Cortex of kidney (tissue), 1 donor: ENCODE data around the gene CFAP65.

Source experiments
- DNase-seq: peaks from one replicate; lab custom pipeline; 2025; lab: John Stamatoyannopoulos, UW

CFAP65 gene

DNA sequence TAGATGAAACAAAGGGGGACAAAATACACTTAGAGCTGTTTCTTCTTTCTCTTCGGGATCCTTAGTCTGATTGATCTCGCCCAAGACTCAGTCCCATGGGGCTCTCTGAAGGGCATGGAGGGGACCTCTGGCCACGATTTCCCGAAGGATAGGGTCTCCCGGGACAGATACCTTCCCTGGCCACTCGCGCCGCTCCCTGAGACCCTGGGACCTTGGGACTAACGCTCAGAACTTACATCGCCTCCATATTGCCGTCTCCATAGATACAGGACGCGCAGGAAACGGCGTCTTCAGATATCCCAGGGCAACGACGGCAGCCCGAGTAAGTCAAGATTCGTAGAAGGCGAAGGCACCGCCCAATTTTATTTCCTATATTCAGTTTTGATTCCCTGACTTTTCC lies at the start of gene CFAP65:
CFAP65 (minus strand) TSS at position 265 of the 400 bp plus-strand sequence. CDS start 2,468 bp downstream, outside the sequence.
- DNase-seq, result no peak

- no peak for DNase-seq
These were observed 49.4 kb upstream of the CFAP65 start for GRCh38 chr2:219090436-219091299.

DNA sequence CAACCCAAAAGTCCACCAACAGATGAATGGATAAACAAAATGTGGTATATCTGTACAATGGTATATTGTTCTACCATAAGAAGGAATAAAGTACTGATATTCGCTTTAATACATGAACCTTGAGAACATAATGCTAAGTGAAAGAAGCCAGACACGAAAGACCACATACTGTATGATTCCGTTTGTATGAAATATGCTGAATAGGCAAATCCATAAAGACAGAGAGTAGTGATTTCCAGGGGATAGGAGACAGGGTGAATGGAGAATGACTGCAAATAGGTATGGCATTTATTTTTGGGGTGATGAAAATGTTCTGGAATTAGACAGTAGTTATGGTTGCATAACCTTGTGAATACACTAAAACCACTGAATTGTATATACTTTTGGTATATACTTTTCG lies 48.0 kb upstream of the CFAP65 start:
- no peak for DNase-seq

DNA sequence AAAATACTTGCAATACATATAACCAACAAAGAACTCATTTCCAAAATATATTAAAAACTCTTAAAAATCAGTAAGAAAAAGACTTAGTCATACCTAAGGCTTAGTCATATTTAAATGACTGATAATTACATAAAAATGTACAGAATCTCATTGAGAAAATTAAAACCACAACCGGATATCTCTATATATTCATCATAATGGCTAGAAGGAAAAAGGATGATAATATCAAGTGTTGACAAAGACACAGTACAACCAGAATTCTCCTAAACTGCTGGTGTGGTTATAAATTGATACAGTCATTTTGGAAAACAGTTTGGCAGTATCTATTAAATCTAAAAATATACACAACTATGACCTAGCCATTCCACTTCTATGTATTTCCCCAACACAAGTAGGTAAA lies 46.5 kb upstream of the CFAP65 start:
- no peak for DNase-seq

DNA sequence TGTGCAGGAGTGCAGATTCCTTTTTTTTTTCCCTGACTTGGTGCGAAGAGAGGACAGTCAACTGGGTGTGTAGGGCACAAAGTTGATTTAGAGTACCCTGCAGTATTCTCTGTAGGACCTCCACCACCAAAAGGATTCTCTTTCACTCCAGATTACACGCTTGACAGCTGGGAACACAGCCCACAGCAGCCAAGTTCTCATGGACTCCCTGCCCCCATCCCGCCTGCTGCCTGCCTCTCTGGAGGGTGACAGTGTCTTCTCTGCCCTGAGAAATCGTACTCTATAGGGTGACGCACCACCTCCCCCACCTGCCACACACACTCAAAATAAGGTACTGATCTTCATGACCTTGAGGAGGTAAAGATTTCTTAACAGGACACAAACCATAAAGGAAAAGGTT lies 46.0 kb upstream of the CFAP65 start:
- no peak for DNase-seq

DNA sequence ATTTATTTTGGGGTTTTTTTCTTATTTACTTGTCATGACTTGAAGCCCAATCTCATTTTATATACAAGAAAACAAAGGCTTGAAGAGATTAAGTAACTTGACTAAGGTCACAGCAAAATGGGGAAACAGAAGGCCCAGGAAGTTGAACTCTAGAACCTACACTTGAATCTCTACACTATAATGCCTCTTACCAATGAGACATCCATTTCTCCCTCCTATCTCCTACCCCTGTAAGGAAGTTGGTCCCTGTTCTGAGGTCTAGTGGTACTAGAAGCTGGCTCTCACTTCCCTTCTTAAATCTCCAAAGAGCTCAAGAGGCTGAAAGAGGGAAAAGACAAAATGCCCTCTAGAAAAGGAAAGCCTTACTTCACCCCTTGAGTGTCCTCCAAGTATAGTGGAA lies 44.9 kb upstream of the CFAP65 start:
- no peak for DNase-seq

DNA sequence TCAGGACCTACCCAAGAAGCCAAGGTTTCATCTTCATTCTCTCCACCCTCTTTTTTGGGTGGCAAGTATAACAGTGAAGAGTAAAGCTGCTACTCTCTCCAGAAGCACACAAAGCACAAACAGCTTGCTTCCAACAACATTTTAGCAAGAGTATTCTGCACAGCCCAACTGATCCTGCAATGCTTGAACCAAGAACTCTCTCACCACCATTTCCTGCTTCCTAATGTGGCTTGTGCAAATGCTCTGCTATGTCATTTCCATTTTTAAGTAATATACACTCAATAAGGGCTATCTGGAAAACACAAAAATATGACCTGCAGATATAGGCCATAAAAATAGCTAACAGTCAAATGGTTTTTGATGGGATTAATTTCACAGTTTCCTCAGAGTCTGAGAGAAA lies 43.5 kb upstream of the CFAP65 start:
- no peak for DNase-seq

GRCh38 chr2:219082332-219082958 lies 41.1 kb upstream of the CFAP65 start:
- no peak for DNase-seq

DNA sequence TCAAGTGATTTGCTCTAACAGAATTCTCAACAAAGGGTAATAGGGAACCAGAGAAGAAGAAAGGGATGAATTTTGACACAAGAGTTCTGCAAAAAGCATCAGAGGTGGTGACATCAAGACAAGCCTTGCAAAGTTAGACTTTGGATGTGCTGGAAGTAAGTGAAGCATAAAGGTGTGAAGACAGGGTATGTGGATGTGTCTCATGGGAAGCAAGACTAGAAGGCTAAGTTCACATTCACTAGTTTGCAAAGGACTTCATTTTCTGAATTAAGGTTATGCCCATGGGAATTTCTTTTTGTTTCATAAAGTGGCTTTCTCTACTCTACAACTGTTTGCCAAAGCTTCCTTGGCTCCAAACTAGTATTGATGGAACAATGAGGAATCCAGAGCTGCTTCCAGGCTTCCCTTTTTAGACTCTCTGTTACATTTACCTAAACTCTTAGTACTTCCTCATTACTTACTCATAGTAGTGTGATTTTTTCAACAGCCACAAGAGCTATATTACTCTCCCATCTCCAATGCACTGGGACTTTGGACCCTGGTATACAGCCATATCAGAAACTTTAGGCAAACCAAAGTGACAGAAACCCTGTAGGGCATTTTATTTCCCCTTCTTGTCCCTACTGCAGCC lies 40.5 kb upstream of the CFAP65 start:
- DNase-seq, result no peak

DNA sequence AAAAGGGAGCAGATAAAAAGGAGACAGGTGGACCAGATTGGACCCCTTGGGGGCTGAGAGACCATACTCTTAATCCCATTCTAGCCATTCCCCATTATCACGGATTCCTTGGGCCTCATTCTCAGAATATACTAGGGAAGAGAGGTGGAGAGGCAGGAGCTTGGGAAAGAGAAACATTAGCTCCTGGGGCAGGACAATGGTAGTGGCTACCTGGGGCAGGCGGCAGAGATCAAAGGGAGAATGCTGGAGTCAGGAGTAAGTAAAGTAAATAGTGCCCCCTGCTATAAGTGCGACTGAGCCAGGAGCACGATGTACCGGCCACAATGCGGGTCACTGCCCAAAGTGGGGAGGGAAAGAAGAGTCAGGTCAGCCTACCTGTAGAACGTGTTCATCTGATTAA lies 39.8 kb upstream of the CFAP65 start:
- DNase-seq, result no peak

DNA sequence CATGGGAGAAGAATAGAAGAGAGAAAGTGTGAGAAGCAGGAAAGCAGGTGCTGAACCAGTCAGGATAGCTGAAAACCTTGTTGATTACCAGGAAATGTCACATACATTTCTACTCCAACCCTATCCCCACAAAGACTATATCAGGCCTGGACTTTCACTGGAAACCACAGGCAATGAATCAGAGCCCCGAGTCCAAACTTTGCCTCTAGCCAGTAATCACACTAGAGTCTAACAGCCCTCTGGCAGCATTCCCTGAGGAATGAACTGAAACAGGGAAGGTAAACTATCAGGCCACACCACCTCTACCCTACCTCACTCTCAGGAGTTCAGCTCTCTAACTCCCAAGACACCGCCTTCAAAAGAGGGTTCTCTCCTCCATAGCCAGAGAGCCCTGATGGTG lies 38.1 kb upstream of the CFAP65 start:
- DNase-seq, result no peak

GRCh38 chr2:219078951-219079350 lies 37.6 kb upstream of the CFAP65 start:
- DNase-seq, result no peak

- DNase-seq, result no peak
These were observed 36.8 kb upstream of the CFAP65 start for GRCh38 chr2:219078126-219078525.

DNA sequence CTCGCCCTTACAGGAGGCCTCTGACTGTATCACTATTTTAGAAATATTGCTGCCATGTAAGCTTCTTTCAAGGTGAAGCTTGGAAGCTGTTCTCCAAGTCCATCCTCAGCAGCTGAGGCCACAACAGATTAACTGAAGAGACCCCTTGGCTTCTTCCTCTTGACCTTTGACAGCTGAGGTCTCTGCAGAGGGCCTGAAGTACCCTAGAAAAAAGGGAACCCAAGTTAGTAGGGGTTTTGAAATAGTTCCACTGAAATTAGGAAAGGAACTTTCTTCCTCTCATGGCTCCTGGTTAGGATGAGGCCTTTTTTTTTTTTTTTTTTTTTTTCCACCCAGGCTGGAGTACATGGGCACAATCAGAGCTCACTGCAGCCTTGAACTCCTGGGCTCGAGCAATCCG lies 34.9 kb upstream of the CFAP65 start:
- no peak for DNase-seq

- no peak for DNase-seq
These were observed 32.3 kb upstream of the CFAP65 start for GRCh38 chr2:219073413-219074129.

- DNase-seq, result no peak
These were observed 31.5 kb upstream of the CFAP65 start for GRCh38 chr2:219072741-219073250.

- DNase-seq, result no peak
These were observed 30.0 kb upstream of the CFAP65 start for GRCh38 chr2:219071131-219071816.

GRCh38 chr2:219065484-219065883 lies 24.2 kb upstream of the CFAP65 start:
- DNase-seq, result no peak

GRCh38 chr2:219062081-219062480 lies 20.8 kb upstream of the CFAP65 start:
- DNase-seq, result no peak

GRCh38 chr2:219060821-219061791 lies 19.8 kb upstream of the CFAP65 start, which contains the start of gene IHH:
TSS of gene IHH (minus strand) at chr2:219060921. CDS start at chr2:219060467, 454 bp downstream.
- DNase-seq, result no peak
